Sciatic nerve (tissue), 2 donors: ENCODE data around the gene NAV1. TPM values are rescaled to one million over a fixed set of nuclear protein-coding genes. Genes with fewer than 3 reads are reported as not detected.

Experiments
- ATAC-seq: fragments of 200-7000 bp; cut with Tn5 transposase; one replicate; pipeline ENCODE4 v1.9.1; 2020; ENCODE audit warnings: mild to moderate bottlenecking, moderate library complexity
- DNase-seq: peaks from one replicate; pipeline ENCODE4 v3.0.0-alpha.2; 2020; ENCODE audit warnings: low spot score
- intact Hi-C: fragments of 100-400 bp; cut with DNase I; formaldehyde crosslinking; loops from one replicate; pipeline ENCODE4 v1.14.2; 2022
- total RNA-seq: library from RNA; stranded (reverse); fragmentation: NEBNext Ultra II Directional; extraction: Animal tissue kit (Norgen Biotek cat#: 25700); gene quantifications from one replicate; pipeline ENCODE4 v1.2.1, GENCODE V29; 2021
- donor health status: DM: no; HTN: no; CAD: no.
- donor health status: DM: no; HTN: no; CAD: no.

Gene NAV1
- total RNA-seq, 1 donor from 2014 or later: 84.0 TPM

GRCh38 chr1:201502511-201502857, 36.4 kb upstream of the NAV1 start:
- DNase-seq: no peak
- ATAC-seq: no peak
- intact Hi-C loops: loop anchor here (10.0 kb wide), 1 partner anchor 58 kb away; no protein-coding TSS in a partner anchor

DNA sequence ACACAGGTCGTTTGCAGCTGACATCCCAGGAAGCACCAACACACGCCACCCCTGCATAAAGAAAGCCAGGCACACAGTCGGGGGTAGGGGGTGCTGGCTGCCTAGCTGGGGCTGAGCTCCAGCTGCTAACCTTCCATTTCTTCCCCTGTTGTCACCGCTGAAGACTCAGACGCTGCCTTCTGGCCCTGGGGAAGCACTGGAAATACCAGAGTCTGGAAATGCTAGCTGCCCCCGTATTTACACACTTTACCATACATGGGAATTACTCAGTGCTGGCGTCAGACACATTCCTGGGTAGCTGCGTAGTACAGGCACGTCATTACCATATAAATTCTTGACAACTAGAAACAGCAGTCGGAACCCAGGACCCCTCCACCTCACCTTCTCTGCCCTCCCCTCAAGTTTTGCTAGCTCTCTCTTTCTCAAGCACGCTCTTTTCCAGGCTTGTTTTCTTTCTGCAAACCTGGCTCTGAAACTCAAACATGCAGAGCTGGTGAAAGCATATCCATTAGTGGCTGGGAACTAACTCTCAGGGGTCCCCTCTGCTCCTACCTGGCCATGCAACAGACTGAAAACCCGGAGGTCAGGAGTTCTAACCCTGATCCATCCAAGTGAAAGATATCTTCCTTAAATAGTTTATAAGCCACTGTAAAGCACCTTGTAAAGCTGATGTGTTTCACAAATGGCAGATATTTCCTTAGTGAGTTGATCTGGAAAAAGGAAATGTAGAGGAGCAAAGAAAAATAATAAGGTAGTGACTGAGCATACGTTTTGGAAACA, 35.3 kb upstream of the NAV1 start:
- ATAC-seq (peak; percentile 15), DNase-seq (no peak)
- intact Hi-C loops: loop anchor here (10.0 kb wide), 1 partner anchor 59 kb away; no protein-coding TSS in a partner anchor

DNA sequence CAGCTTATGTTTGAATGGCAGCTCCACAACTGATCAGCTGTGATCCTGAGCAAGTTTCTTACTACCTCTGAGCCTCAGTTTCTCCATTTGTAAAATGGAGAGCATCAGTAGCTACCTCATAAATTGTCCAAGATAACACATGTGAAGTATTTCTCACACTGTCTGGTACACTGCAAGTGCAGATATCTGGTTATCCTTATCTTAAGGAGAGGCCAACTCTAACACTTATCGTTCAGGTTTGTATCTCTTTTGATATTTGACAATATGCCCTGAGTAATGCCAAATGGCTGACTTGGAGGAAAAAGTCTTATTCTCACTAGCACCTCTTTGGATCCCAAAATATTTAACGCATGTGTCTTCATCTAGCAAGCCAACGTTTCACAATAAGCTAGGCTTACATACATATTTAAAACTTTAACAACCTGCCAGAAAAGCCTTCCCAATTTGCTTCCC, 34.7 kb upstream of the NAV1 start:
- no peak for DNase-seq
- ATAC-seq: no peak
- intact Hi-C loops: loop anchor here (10.0 kb wide), 1 partner anchor 59 kb away; no protein-coding TSS in a partner anchor

DNA sequence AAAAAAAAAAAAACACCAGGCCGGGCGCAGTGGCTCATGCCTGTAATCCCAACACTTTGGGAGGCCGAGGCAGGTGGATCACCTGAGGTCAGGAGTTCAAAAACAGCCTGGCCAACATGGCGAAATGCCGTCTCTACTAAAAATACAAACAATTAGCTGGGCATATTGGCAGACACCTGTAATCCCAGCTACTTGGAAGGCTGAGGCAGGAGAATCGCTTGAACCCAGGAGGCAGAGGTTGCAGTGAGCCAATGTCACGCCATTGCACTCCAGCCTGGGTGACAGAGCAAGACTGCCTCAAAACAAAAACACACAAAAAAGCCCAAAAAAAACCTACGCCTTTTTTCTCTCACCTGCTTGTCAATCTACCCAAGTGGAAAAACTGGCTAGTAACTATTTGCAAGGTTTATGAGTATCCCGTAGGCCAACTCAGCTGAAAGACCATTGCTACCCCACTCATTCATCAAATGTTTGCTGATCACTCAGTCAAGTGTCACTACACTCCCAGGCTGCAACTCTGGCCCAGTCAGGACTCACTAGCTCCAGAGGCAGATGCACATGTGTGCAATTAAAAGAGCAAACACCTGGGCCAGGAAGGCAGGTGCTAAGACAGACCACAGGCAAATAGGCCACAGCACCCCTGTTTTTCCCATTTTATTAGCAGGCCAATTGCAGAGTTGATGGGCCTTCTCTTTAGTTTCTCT, 34.0 kb upstream of the NAV1 start:
- no peak for ATAC-seq
- DNase-seq: no peak
- intact Hi-C loops: loop anchor here (10.0 kb wide), 1 partner anchor 60 kb away; no protein-coding TSS in a partner anchor

GRCh38 chr1:201505503-201505890, 33.4 kb upstream of the NAV1 start:
- DNase-seq (no peak), ATAC-seq (peak; percentile 16)
- intact Hi-C loops: loop anchor here (10.0 kb wide), 1 partner anchor 61 kb away; no protein-coding TSS in a partner anchor

DNA sequence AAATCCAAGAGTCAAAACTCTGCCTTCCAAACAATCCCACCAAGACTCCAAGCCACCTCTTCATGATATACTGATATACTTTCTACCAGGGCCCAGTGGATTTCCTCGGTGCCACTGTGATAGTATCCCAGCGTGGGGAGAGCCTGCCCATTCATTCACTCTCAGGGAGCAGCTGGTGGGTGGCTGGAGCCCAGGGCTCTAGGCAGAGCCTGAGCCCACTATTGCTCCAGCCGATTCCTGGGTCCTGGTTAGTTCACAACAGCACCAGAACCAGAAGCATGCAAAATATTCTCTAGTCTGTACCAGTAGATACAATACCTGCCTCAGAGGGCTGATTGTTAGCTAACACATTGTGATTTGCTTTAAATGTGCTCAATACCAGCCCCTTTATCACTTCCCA, 32.8 kb upstream of the NAV1 start:
- intact Hi-C loops: loop anchor here (10.0 kb wide), 1 partner anchor 61 kb away; no protein-coding TSS in a partner anchor
- peak; percentile 28 for ATAC-seq
- DNase-seq: no peak

- peak; percentile 90 for ATAC-seq
- peak; percentile 93 for DNase-seq
- intact Hi-C loops: loop anchor here (10.0 kb wide), 1 partner anchor 62 kb away; no protein-coding TSS in a partner anchor
Observed at GRCh38 chr1:201506557-201507359, 32.2 kb upstream of the NAV1 start, which contains the start of gene CSRP1. TSS of gene CSRP1 (minus strand) at chr1:201507123. CDS start at chr1:201496303, 10,820 bp downstream.

GRCh38 chr1:201507360-201507675, 31.6 kb upstream of the NAV1 start:
- ATAC-seq (no peak), DNase-seq (no peak)
- intact Hi-C loops: loop anchor here (10.0 kb wide), 1 partner anchor 63 kb away; no protein-coding TSS in a partner anchor

DNA sequence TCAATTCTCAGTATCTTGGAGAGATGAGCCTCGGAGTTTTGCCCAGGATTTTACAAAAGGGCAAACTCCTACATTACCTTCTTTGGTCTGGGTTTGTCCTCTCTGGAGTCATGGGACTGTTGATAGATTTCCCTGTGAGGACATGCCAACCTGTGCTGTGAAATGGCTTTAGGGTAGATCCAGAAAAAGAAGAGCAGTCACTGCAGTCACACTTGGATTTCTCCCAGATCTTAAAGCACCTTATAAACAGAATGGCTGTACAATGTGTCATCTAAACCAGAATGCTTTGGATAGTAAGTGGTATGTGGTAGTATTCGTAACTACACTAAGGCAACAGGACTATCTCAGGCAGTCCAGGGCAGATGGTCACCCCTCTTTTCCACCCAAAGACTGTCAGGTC, 30.1 kb upstream of the NAV1 start:
- intact Hi-C loops: loop anchor here (10.0 kb wide), 1 partner anchor 64 kb away; no protein-coding TSS in a partner anchor
- no peak for DNase-seq
- no peak for ATAC-seq

DNA sequence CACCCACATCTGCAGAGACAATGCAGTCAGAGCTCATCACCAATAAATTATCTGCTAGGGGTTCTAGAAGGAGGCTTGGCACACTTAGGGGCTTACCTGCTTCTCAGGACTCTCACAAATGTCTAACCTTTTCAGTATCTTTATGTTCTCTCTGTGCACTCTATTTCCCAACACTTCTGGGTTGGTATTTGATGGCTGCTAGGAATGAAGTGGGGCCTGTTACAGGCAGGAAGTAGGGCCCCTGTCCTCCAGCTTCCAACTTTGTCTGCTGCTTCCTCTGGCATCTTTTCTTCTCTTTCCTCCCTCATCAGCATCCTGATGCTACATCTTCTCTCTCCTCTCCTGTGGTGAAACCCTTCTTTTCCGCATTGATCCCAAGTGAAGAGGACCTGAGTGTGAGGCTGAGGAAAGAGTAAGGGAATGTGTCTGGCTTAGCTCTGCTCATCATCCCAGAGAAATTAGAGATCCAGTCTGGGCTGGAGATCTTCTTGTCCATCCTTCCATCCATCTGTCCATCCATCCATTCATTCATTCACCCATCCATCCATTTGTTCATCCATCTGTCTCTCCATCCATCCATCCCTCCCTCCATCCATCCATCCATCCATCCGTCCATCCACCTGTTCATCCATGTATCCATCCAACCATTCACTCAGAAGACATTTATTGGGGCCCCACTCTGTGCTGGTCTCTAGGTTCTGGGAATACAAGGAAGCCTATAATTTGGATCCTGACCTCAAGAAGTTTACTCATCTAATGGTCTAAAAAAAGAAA, 29.1 kb upstream of the NAV1 start:
- intact Hi-C loops: loop anchor here (10.0 kb wide), 2 partner anchors 65 to 255 kb away; no protein-coding TSS in a partner anchor

DNA sequence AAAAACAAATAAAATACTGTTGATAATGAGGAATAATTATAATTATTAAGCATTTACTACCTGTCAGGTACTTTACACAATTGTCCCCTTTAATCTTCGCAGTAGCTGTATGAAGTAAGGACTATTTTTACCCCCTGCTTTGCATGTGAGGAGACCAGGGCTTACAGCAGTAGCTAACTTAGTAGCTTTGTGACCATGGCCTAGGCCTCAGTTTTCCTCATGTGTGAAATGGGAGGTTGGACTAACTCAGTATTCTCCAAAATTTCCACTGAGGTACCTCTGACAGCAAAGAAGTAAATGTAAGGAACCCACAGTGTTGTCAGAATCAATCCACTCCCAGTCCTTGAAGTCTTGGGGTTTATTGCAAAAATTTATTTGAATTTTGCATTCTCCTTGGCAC, 28.2 kb upstream of the NAV1 start:
- intact Hi-C loops: loop anchor here (10.0 kb wide), 1 partner anchor 256 kb away; no protein-coding TSS in a partner anchor
- ATAC-seq: no peak
- no peak for DNase-seq

More for the DNA sequence above, 29.1 kb upstream of the NAV1 start:
- ATAC-seq: no peak
- no peak for DNase-seq

DNA sequence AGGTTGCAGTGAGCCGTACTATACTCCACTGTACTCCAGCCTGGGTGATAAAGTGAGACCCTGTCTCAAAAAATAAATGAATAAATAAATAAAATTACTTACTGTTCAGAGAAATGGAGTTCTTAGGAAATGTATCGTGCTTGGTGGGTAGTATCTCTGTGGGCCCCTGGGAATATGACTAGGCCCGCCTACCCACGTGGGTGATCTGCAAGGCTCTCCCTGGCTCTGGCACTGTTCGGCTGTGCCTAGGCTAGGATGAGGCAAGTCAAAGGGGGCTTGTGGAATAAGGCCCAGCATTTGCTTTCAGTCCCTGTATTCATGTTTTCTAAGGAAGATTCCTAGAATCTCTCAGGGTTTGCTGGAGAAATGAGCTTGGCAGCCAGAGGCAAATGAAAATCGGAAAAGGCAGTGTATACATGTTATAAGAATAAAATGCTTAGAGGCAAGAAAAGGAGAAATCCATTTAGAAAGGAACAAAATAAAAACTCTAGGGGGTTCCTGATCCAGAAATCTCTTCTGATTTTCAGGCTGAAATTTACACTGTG, 27.5 kb upstream of the NAV1 start:
- intact Hi-C loops: loop anchor here (10.0 kb wide), 1 partner anchor 257 kb away; no protein-coding TSS in a partner anchor
- no peak for ATAC-seq
- DNase-seq: no peak

- DNase-seq (peak; percentile 75), ATAC-seq (peak; percentile 82)
- intact Hi-C loops: loop anchor here (2.0 to 10.0 kb wide), 2 partner anchors 29 to 257 kb away; no protein-coding TSS in a partner anchor
Observed at GRCh38 chr1:201511941-201512539, 26.9 kb upstream of the NAV1 start.

DNA sequence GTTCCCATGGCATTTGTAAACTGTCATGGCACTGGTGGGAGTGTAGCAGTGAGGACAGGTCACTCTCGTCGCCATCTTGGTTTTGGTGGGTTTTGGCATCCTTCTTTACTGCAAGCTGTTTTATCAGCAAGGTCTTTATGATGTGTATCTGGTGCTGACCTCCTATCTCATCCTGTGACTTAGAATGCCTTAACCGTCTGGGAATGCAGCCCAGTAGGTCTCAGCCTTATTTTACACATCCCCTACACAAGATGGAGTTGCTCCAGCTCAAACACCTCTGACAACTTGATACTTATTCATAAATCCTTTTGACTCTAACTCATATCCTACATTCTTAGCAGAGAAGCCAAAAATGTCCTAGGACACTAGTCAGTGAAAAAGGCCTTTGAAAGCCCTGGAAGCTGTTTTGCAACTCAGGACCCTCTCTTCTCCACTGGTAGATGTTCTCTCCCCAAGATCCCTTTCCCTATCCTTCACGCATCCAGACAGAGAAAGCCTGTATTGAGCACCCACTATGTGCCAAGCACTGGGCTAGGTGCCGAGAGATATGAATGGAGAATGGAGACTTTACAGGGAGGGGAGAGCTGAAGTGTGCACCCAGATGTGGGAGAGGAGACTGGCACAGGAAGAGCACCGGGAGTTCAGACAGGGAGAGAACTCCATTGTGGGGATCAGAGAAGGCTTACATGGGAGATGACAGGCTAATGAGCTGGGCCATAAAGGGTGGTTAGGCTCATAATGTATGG, 25.3 kb upstream of the NAV1 start:
- intact Hi-C loops: loop anchor here (2.0 to 10.0 kb wide), 2 partner anchors 31 to 259 kb away; no protein-coding TSS in a partner anchor
- DNase-seq (no peak), ATAC-seq (no peak)

- no peak for ATAC-seq
- no peak for DNase-seq
- intact Hi-C loops: loop anchor here (10.0 kb wide), 1 partner anchor 260 kb away; no protein-coding TSS in a partner anchor
Observed at GRCh38 chr1:201514466-201514865, 24.5 kb upstream of the NAV1 start.

GRCh38 chr1:201515062-201515750, 23.7 kb upstream of the NAV1 start:
- intact Hi-C loops: loop anchor here (10.0 kb wide), 1 partner anchor 260 kb away; no protein-coding TSS in a partner anchor
- ATAC-seq (no peak), DNase-seq (no peak)
